NCI-H2171 treated with DMSO at 0.1 percent for 48 hours (cell line): ENCODE data around the gene ZNF346.
"Not testable (repeated sequence)": the region's sequence is repeated elsewhere in the genome, so short reads cannot be mapped to it uniquely, and the experiment has no call there.

Experiments used
- DNase-seq: peaks from one replicate; lab custom pipeline; 2025; lab: John Stamatoyannopoulos, UW

Gene ZNF346

DNA sequence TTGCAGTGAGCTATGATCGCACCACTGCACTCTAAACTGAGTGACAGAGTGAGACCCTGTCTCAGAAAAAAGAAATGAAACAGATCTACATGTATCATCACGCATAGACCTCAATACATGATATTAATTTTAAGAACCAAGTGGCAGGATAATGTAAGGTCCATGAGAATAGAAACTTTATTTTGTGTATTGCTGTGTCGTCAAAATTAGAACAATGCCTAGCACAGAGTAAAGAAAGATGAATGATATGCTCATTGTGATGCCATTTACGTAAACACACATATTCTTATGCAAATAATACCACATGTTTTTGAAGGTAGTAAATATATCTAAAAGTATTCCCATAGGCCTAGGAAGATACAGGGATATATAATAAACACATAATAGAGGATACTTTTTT is 12.3 kb upstream of the ZNF346 start:
- DNase-seq = no peak

DNA sequence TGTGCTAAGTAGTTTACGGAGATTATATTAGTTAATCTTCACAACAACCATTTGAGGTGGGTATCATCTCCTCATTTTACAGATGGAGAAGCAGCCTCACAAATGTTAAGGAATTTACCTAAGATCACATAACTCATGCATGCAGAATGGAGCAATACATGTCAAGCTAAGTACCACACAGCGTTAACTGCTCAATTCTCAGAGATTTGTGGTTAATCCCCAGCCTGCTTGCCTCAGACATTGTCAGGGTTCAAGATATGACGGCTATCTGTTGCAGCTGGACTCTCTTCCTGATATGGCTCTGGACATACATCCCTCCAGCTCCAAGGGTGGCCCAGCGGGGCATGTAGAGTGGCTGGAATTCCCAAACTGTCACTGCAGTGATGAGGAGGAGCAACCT is 7.3 kb upstream of the ZNF346 start:
- no peak for DNase-seq

DNA sequence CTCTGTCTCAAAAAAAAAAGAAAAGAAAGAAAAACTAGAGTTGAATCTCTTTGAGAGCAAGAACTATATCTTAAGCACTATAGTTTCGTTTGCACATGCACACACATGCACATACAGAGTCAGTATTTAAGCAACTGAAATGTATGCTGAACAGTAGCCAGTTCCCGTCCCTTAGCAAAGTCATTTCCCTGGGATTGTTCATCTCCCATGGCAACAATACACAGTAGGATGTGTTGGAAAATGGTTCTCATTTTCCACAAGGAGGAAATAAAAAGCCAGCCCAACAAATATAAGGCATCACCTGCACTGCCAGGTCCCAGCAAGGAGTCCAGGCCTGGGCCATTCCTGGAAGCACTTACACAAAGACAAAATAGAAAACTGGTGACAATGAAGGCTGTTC is 4.2 kb upstream of the ZNF346 start:
- DNase-seq = no peak

DNA sequence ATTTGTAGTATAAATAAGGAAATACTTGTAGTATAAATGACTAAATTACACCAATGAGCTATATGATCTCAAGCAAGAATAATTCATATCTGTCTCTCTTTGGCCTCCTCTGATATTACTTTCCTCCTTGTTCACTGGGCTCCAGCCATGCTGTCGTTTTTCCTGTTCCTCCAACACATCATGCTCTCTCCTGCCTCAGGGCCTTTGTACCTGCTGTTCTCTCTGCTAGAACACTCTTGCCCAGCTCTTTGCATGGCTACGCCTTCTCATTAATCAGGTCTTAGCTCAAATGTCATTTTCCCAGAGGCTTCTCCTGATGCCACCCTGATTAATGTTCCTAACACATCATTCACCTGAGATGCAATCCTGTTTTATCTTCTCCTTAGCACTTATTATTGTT is 2.5 kb upstream of the ZNF346 start:
- DNase-seq = no peak

DNA sequence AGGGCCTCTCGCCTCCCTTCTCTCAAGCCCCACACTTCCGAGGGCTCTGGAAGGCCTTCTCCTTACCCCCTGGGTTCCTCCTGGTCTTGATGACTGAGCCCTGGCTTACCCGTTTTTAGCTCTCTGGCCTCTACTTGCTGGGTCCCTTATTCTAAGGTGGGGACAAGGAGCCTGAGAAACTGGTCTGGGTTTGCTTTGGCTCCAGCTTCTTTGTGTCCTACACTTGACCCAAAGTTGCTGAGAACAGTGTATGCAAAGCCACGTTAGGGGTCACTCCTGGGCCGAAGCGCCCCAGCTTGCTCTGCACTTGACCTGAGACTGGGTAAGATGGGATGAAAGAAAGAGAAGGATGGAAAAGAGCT is 788 bp downstream of the ZNF346 start:
- DNase-seq = no peak

DNA sequence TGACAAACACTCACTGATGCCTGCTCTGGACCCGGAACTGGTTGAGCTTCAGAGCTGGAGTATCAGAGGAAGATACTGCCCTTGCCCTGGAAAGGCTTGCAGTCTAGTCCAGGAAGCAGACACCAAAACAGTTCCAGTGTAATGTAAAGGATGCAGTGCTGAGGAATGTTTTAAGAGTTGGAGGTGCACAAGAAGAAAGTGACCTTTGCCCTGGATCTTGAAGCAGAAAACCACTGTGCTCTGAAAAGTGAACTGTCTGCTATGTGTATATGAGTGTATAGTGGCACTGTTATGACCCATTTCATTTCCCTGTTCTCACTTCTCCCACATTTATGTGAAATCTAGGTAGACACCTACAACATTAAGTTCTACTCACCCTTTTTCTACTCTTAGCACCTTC is 2.1 kb downstream of the ZNF346 start:
- no peak for DNase-seq

DNA sequence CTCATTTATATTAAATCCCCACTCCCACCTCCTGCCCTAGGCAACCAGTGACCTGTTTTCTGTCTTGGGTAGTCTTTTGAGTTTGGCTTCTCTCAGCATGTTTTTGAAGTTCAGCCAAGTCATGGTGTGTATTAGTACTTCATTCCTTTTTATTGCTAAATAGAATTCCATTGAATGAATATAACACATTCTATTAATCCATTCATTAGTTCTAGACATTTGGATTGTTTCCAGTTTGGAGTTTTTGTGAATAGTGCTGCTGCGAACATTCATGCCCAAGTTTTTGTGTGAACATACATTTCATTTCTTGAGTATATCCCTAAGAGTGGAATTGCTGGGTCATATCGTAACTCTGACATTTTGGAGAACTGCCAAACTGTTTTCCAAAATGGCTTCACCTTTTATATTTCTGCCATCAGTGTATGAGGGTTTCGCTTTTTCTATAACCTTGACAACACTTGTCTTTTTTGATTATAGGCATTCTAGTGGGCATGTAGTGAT is 2.7 kb downstream of the ZNF346 start:
- no peak for DNase-seq

DNA sequence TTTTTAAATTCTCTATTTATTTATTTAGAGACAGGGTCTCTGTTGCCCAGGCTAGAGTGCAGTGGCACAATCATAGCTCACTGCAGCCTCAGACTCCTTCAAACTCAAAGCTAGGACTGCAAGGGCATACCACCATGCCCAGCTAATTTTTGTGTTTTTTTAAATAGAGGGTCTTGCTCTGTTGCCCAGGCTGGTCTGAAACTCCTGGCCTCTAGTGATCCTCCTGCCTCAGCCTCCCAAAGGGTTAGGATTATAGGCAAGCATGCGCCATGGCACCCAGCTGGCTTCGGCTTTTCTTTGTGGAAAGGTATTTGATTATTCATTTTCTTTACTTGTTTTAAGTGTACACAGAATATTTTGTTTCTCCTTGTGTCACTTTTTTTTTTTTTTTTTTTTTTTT is 5.2 kb downstream of the ZNF346 start:
- no peak for DNase-seq

DNA sequence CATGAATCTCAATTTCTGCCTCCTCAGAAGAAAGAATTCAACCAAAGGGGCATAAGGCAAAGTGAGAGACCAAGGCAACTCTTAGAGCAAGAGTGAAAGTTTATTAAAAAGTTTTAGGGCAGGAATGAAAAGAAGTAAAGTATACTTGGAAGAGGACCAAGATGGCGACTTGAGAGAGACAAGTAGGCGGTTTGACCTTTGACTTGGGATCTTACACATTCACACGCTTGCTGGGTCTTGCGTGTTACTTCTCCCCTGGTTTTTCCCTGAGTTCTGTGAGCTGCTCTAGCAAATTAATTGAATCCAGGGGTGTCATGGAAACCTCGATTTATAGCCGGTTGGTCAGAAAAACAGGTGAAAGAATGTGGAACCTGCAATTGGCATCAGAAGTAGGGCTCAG is 7.0 kb downstream of the ZNF346 start:
- no peak for DNase-seq

DNA sequence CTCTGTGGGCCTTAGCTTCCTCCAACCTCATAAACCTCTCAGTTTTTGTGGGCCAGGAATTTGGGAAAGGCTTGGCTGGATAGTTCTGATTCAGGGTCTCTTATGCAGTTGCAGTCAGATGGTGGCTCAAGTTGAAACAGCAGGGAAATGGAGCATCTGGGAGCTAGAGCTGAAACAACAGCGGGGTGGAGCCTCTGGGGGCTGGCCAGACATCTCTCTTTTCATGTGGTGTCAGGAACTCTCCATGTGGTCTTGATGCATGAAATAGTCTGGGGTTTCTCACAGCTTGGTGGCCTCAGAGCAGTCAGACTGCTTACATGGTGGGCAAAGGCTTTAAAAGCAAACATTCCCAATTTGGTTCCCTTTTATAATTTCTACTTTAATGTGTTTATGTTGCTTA is 13.5 kb downstream of the ZNF346 start:
- DNase-seq = peak; percentile 28

DNA sequence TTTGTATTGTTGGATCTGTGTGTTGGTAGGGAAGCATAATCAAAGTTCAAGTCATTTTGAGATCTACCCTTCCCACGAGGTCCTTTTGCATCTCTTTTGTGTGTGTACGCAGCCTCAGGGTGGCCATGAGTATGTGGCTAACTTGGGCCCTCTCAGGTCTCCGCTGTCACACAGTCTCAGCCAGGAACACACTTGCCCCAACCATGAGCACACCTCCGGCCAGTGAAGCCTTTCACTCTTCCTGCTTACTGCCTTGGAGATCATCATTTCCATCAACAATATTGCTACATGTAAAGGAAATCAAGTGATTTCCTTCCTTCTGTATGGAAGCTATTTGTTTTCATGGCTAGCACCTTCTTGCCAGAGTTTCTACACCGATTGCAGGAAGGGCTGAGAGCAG is 13.9 kb downstream of the ZNF346 start:
- no peak for DNase-seq

DNA sequence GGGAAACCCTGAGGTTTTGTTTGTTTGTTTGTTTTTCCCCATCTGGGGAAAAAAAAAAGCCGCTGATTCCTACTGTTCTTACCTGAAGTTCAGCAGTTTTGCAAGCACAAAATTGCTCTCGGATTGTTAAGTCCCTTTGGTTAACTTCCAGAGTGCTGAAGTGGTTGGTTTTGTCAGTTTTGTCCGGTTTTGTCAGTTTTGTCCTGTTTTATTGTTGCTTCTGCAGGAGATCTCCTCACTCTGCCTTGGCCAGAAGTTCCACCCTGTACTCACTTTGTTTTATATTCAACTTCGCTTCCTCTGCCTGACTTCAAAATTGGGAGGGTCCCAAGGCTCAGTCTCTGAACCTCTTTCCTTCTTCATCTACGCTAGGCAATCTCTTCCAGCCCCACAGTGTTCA is 14.4 kb downstream of the ZNF346 start:
- DNase-seq = no peak

DNA sequence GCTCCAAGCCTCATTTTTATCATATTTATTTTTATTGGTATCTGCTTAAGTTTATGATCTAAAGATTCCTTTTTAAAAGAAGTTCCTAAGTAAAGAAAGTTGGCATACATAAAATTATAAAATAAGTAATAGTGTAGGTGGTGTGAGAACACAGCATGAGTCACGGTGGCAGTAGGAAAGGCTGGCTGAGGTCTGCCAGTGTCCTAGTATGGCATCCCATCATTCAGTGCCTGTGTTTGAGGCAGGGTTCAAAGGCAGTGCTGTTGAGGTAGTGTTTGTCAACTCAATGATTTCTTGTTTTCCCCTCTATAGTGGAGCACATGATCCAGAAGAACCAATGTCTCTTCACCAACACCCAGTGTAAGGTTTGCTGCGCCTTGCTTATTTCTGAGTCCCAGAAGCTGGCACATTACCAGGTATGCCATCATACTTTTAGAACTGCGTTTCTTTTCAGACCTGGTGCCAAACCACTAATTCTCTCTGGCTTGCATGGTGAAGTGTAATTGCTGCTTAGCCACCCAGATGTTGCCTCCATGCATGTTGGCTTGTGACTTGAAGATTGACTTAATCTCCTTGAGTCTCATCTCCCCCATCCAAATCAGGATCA is 18.4 kb downstream of the ZNF346 start:
- no peak for DNase-seq

DNA sequence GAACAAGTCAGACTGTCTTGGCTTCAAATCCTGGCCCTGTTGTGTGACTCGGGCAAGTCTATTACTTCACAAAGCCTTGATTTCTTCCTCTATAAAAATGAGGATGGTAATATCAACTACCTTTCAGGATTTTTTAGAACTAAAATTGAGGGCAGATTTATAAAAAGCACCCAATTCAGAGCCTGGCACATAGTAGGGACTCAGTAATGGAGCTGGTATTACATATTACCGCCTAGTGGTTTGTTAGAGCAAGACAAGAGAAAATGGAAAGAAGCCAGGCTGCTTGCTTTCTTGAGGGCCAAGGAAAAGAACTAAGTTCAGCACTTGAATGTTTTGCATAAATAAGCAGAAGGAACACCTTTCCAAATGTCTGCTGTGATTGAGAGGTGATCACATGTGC is 19.4 kb downstream of the ZNF346 start:
- DNase-seq = no peak

DNA sequence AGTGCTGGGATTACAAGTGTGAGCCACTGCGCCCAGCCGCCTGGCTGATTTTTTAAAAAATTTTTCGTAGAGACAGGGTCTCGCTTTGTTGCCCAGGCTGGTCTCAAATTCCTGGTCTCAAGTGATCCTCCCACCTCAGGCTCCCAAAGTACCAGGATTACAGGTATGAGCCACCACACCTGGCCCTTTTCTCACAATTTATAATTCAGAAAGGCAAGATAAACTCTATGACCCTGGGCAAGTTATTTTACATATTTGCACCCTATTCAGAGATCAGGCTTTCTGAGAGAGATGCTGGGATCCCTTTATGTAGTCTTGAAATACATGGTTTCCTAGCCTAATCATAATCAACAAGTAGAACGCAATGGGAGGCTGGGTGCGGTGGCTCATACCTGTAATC is 20.6 kb downstream of the ZNF346 start:
- DNase-seq = no peak

DNA sequence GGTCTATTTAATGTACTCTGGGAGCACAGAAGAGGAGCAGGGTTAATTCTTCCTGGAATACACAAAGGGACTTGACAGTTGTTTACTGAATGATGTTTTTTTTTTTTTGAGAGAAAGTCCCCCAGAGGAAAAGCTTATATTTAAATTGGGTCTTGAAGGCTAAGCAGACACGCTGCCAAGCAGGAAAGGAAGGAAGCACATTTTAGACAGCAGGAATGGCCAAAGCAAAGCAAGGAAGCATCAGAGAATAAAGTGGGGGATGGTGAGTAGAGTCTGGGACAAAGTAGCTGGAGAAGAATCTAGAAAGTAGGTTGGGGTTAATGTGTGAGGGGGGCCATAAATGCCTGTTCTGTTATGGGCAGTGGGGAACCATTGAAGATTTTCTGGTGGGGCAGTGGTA is 21.5 kb downstream of the ZNF346 start:
- no peak for DNase-seq

DNA sequence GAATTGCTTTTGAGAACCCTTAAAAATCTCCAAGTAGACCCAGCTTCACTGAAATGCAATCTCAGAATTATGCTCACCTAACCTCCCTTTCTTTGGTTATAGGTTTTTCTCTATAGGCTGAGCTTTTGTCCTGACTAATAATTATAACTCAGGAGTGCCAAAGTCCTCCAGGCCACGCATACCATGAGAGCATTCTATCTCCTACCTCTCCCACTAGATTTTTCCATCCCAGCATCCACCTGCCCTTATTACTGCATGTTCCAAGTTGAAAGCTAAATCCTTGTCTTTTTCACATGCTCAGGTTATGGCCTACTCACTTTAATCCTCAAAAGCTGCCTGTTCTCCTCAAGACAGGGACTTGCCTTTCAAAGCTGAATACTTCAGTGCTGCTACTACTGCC is 22.1 kb downstream of the ZNF346 start:
- no peak for DNase-seq

DNA sequence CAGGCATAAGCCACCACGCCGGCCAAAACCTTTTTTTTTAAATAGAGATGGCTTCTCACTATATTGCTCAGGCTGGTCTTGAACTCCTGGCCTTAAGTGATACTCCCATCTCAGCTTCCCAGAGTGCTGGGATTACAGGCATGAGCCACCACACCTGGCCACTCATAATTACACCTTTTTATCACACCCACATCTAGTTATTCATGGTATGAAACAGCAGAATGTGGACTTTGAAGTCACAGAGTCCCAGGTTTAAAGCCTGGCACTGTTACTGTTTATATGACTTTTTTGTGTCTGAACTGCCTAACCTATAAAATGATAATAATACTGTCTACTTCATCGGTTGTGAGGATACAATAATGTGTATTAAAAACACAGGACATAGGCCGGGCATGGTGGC is 23.1 kb downstream of the ZNF346 start:
- no peak for DNase-seq

DNA sequence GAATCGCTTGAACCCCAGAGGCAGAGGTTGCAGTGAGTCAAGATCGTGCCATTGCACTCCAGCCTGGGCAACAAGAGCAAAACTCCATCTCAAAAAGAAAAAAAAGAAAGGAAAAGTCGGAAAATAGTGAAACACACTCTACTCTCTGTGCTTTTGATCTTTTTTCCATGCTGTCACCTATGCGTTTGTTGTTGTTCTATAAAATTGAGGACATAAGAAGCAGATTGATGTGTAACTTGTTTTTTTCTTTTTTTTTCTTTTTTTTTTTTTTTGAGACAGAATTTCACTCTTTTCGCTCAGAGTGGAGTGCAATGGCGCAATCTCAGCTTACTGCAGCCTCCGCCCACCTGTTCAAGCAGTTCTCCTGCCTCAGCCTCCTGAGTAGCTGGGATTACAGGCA is 26.0 kb downstream of the ZNF346 start:
- not testable (repeated sequence) for DNase-seq

DNA sequence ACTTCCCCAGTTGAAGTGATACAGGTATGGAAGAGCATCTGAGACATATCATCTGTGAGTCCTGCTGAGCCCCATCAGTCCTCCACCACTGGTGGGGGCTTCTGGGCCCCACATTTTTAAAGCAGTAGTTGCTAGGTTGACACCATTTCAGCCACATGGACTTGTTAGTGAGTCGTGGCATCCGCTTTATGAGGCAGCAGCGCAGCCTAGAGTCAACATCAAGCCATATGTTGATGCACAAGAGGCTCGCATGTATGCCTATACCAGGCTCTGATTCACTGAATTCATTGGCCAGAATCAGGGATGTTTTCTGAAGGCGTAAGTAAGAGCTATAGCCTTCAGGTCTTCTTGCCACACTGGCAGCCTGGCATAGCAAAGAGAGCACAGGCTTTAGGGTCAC is 26.8 kb downstream of the ZNF346 start:
- DNase-seq = no peak

DNA sequence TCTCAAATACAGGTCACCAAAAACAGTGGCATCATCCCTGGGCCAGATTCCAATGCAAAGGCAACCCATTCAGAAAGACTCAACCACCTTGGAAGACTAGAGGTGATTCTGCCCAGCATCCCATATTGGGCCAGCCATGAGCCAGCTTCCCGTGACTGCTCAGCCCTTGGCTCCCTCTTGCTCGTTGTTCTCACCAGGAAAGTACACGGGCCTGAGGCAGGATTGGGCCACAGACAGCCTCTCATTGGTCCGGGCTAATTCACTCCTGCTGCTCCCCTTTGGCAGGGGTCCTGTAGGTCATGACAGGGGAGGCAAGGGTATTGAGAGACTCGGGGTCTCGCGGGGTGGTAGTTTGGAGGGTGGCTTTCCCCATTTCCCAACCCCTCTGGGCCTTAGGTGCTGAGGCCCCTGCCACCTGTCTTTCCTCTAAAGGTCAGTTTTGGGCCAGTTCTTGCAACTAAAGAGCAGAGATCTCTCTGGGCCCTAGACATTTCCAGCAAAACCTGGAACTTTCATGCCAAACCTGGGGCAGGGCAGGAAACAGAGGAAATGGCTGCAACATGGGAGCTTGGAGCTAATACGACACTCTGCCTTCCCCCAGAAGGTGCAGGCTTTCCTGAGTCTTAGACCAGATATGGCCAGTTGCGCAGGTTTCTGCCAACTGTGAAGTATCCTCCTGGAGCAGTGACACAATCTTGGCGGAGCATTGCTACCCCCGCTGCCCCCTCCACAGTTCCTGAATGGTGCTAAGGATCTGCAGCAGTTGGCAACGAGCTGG is 42.2 kb downstream of the ZNF346 start:
- DNase-seq = no peak

DNA sequence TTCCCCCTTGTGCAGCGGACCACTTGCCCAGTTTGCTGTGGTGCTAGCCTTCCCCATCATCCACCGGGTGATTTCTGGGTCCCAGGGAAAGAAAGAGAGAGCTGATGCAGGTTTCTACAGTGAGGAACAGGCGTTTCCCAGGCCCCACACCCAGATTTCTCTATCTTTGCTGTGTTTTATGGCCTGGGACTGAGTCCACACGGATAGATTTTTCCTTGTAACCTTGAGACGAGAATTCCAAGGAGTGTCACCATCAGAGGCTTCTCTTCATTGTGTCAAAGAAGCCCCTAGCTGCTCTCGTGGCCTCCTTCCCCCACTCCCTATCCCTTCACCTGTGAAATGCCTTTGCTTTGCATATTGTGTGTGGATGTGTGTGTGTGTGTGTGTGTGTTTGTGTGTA is 43.0 kb downstream of the ZNF346 start:
- no peak for DNase-seq

DNA sequence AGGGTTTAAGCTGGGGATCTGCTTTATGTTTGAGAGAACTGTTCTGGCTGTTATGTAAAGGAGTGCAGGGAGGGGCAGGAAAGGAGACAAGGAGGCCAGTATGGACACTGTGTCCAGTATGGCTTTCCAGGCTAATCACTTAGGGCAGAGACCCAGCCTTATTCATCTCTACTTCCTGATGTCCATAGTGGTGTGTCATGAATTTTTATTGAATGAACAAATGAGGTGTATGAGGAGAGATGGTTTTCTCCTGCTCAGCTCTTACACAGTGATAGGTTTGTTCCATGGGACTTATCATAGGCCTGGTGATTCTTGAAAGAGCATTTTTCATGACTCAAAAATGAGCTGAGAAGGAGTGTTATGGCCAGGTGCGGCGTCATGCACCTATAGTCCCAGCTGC is 43.7 kb downstream of the ZNF346 start:
- no peak for DNase-seq

DNA sequence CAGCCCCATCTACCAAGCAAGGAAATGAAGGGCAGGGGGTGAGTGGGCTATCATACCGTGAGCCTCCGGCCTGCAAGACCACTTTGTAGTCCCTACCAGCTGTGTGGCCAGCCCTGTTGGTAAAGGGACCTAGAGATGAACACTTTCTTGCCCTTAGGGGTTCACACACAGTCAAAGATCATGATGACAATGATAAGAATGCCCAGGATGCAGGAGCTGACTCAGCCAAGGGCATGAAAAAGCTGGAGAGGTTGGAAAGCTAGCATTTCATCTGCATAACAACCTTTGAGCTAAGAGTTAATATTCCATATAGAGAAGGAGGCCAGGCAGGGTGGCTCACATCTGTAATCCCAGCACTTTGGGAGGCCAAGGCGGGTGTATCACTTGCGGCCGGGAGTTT is 45.0 kb downstream of the ZNF346 start:
- no peak for DNase-seq
